Mucosa of rectum (tissue), 2 donors: ENCODE results near the gene TRAPPC11.

ENCODE experiments used
- H3K27ac ChIP-seq, 2 donors: one replicate each; pipeline ENCODE4 v1.7.0; 2013; ENCODE audit warnings: inconsistent platforms in 2 of 2, low read depth in 2 of 2, low read length in 2 of 2
- H3K27me3 ChIP-seq, 2 donors: one replicate each; pipeline ENCODE4 v1.7.0; 2013; ENCODE audit warnings: low read length in 2 of 2; ENCODE audit not compliant: control insufficient read depth in 2 of 2, insufficient read depth in 2 of 2
- H3K36me3 ChIP-seq, 2 donors: one replicate each; pipeline ENCODE4 v1.7.0; 2013; ENCODE audit warnings: low read length in 2 of 2; ENCODE audit not compliant: control insufficient read depth in 2 of 2, insufficient read depth in 2 of 2
- H3K4me1 ChIP-seq, 2 donors: one replicate each; pipeline ENCODE4 v1.7.0; 2013; ENCODE audit warnings: low read length in 2 of 2, mild to moderate bottlenecking in 1 of 2; ENCODE audit not compliant: control insufficient read depth in 2 of 2, insufficient read depth in 2 of 2
- H3K4me3 ChIP-seq, 2 donors: one replicate each; pipeline ENCODE4 v1.7.0; 2013; ENCODE audit warnings: low read length in 2 of 2
- H3K9ac ChIP-seq, 2 donors: one replicate each; pipeline ENCODE4 v1.7.0; 2013; ENCODE audit warnings: low read length in 2 of 2, low read depth in 1 of 2, mild to moderate bottlenecking in 1 of 2
- H3K9me3 ChIP-seq, 2 donors: one replicate each; pipeline ENCODE4 v1.7.0; 2013; ENCODE audit warnings: low read length in 2 of 2; ENCODE audit not compliant: control insufficient read depth in 2 of 2
- donor health status: healthy.
- donor health status: Normal muscosa, but diverticular disease.

TRAPPC11 gene

DNA sequence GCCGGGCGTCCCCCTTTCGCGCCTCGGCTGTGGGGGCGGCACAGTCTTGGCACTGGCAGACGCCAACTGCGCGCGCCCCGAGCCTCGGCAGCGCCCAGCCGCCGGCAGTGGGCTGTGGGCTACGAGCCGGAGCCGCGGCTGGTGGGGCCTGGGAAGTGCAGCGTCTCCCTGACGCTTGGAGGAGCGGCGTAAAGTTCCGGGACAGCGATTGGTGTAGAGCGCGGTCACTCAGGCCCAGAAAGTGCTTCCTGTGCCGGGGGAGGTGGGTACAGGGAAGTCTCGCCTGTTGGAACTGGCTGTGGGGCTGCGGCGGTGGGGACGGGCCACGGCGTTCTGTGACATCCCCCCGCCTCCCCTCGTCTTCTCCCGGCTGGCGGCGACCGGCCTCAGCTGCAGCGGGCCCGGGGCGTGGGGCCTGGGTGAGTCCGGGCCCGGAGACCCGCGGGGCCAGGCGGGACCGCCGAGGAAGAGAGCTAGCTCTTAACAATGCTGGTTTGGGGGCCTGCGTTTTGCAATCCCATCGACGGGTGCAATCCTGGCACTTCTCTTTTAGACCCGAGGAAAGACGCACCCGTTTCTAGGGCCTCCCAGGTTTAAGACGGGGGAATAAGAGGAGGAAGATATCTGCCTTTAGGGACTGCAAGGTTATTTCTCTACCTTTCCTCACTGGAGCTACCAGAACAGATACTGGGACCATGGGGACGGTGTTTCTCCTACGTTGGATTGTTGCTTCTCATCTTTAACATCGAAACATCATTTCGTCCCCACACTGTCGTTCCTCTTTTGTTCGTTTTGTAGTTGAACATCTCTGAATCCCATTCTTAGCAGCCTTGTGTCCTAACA is at the start of gene TRAPPC11, which contains the start of gene RWDD4:
TRAPPC11 (plus strand) TSS at position 265 of the 843 bp plus-strand sequence. CDS start 4,575 bp downstream, outside the sequence.
RWDD4 (minus strand) TSS at position 157 of the 843 bp plus-strand sequence. CDS start 233 bp downstream, outside the sequence.
- peaks cover 1 to 4% of the 10 kb centered on the region in 2 donors for H3K36me3 ChIP-seq
- H3K27me3 ChIP-seq = no peaks in the 10 kb centered on the region
- peaks cover 6 to 11% of the 10 kb centered on the region in 2 donors for H3K4me1 ChIP-seq
- H3K9ac ChIP-seq = peak within 1 kb of the TSS; percentile 83 to 97
- H3K9me3 ChIP-seq = no peaks in the 10 kb centered on the region
- H3K27ac ChIP-seq = peak within 1 kb of the TSS; percentile 89 to 93
- H3K4me3 ChIP-seq = peak within 1 kb of the TSS; percentile 81 to 85

DNA sequence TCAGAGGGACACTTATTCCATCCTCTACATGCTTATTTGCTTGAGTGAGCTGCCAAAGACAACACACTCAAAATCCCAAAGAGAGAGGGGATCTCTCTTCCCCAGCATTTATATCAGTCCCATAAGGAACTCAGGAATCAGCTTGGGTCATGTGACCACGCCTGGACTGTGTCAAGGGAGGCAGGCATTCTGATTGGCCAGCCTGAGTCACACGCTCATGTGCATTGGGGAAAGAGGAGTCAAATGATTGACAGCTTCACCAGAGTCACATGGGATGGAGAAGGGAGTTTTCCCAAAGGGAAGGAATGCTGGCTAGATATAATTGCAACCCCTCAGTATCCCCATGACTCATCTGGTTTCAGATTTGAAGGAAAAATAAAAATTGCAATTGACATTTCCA is 49.1 kb upstream of the TRAPPC11 start:
- no peaks in the 10 kb centered on the region for H3K36me3 ChIP-seq
- no peaks in the 10 kb centered on the region for H3K27me3 ChIP-seq
- H3K27ac ChIP-seq = no peak overlapping the region
- no peaks in the 10 kb centered on the region for H3K4me1 ChIP-seq
- H3K4me3 ChIP-seq = no peak overlapping the region
- no peaks in the 10 kb centered on the region for H3K9me3 ChIP-seq
- H3K9ac ChIP-seq = no peak overlapping the region

DNA sequence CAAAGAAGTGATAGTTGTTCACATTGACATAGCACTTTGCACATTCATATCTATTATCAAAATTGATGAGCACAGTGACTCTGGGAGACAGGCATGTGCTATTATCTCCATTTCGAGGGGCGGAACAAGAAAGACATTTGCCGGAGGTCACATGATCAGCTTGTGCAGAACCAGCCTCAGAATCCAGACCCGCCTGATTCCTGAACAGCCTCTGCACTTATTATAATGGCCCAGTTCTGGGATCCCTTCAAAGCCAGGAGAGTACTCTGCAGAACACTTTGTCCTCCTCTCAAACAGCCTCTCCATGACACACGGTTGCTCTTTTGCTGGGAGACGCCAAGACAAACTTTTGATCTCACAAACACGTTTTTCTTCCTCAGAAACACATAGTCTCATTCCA is 48.5 kb upstream of the TRAPPC11 start:
- no peaks in the 10 kb centered on the region for H3K9me3 ChIP-seq
- no peaks in the 10 kb centered on the region for H3K4me1 ChIP-seq
- no peak overlapping the region for H3K9ac ChIP-seq
- no peak overlapping the region for H3K27ac ChIP-seq
- H3K36me3 ChIP-seq = no peaks in the 10 kb centered on the region
- H3K27me3 ChIP-seq = no peaks in the 10 kb centered on the region
- H3K4me3 ChIP-seq = no peak overlapping the region

DNA sequence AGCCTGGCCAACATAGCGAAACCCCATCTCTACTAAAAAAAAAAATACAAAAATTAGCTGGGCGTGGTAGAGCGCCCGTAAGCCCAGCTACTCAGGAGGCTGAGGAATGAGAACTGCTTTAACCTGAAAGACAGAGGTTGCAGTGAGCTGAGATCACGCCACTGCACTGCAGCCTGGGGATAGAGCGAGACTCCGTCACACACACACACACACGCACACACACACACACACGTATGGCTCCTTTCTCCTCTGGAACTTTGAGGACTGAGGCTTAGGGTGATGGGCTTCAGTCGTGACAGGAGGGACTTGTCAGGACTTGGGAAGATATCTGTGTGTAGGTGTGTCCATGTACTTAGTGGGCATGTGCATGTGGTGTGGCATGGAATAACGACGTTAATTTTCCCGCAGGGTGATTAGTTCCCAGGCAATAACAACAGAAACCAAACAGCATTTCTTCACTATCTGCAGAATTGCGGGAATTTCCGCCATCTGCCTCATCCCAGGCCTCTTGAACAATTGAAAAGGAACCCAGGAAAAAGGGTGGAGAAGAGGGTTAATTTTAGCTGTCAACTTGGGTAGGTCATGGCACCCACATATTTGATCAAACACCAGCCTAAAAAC is 47.8 kb upstream of the TRAPPC11 start:
- peaks cover 0 to 4% of the 10 kb centered on the region in 2 donors for H3K27me3 ChIP-seq
- H3K9ac ChIP-seq = no peak overlapping the region
- no peaks in the 10 kb centered on the region for H3K36me3 ChIP-seq
- no peaks in the 10 kb centered on the region for H3K9me3 ChIP-seq
- no peaks in the 10 kb centered on the region for H3K4me1 ChIP-seq
- H3K4me3 ChIP-seq = no peak overlapping the region
- no peak overlapping the region for H3K27ac ChIP-seq

DNA sequence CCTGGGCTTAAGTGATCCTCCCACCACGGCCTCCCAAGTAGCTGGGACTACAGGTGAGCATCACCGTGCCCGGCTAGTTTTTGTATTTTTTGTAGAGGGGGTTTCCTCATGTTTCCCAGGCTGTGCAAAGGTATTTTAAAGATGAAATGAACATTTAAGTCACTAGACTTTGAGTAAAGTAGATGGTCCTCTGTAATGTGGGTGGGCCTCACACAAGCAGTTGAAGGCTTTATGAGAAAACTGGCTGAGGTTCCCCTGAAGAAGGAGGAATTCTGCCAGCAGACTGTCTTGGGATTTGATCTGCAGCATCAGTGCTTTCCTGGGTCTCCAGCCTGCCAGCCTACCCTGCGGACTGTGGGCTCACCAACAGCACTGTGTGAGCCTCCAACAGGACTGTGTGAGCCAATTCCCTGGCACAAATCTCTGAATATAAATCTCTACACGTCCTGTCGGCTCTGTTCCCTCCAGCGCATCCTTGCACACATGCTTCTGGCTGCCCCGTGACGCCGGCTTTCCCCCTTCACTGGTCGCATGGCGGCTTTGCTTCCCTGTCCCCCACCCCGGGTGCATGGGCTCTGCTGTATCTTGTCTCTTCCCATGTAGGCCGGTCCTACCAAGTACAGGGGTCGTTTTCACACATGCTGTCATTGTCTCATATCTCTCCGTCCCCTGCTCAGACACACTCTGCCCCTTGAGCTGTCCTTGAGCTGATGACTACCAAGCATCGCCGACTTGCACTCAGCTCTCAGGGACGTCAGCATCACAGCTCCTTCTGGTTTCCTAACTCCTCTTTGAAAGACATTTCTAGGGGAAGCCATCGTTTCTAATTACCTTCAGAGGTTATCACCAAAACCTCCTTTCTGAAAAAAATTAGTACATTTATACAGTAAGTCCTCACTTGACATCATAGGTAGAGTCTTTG is 46.5 kb upstream of the TRAPPC11 start:
- H3K4me3 ChIP-seq = no peak overlapping the region

DNA sequence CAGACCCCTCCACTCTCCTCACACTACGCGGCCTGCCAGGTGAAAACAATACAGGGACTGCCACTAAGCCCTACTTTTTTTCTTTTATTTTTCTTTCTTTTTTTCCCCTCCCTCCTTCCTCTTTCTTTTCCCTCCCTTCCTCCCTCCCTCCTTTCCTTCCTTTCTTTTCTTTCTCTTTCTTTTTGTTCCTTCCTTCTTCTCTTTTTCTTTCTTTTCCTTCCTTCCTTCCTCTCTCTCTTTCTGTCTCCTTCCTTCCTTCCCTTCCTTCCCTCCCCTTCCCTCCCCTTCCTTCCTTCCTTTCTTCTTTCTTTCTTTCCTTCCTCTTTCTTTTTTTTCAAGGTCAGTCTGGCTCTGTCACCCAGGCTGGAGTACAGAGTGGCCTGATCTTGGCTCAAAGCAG is 42.0 kb upstream of the TRAPPC11 start:
- Histone ChIP-seq H3K27ac (no peak overlapping the region), H3K9ac (no peak overlapping the region), H3K4me1 (no peaks in the 10 kb centered on the region), H3K27me3 (peaks cover 0 to 4% of the 10 kb centered on the region in 2 donors), H3K4me3 (no peak overlapping the region), H3K9me3 (no peaks in the 10 kb centered on the region), H3K36me3 (no peaks in the 10 kb centered on the region)

More for the DNA sequence above, 46.5 kb upstream of the TRAPPC11 start:
- Histone ChIP-seq H3K27me3 (peaks cover 0 to 4% of the 10 kb centered on the region in 2 donors), H3K36me3 (no peaks in the 10 kb centered on the region), H3K4me1 (no peaks in the 10 kb centered on the region), H3K9ac (no peak overlapping the region), H3K27ac (no peak overlapping the region), H3K9me3 (no peaks in the 10 kb centered on the region)

DNA sequence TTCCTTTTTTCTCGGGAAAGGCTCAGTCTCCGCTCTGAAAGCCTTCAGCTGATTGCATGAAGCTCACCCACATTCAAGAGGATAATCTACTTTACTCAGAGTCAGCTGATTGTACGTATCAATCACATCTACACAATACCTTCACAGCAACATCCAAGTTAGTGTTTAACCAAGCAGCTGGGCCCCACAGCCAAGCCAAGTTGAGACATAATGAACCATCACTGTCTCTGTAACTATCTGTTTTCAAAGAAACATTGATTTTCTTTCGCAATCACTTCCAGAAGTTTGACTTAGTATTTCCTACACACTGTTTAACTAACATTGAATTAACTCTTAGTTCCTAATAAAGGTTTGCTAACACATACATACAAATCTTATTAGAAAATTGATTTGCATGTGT is 40.4 kb upstream of the TRAPPC11 start:
- Histone ChIP-seq H3K36me3 (no peaks in the 10 kb centered on the region), H3K4me1 (no peaks in the 10 kb centered on the region), H3K27me3 (peaks cover 0 to 4% of the 10 kb centered on the region in 2 donors), H3K9ac (no peak overlapping the region), H3K27ac (no peak overlapping the region), H3K9me3 (no peaks in the 10 kb centered on the region), H3K4me3 (no peak overlapping the region)

DNA sequence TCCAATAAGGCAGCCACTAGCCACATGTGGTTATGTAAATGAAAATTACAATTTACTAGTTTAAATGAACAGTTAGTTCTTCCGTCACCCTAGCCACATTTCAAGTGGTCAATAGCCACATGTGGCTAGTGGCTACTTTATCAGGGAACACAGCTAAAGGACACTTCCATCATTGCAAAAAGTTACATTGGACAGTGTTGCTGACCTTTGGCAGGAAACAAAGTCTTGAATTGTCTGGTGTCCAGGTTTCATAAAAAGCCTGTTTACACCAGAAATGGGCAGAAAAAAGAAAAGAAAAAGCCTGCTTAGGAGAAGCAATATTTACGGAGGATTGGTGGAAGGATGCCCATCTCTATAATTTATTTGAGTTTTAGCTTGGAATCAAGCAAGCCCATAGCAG is 38.7 kb upstream of the TRAPPC11 start:
- H3K27me3 ChIP-seq = peaks cover 0 to 4% of the 10 kb centered on the region in 2 donors
- H3K9ac ChIP-seq = no peak overlapping the region
- no peaks in the 10 kb centered on the region for H3K4me1 ChIP-seq
- no peak overlapping the region for H3K4me3 ChIP-seq
- H3K9me3 ChIP-seq = no peaks in the 10 kb centered on the region
- no peak overlapping the region for H3K27ac ChIP-seq
- no peaks in the 10 kb centered on the region for H3K36me3 ChIP-seq

DNA sequence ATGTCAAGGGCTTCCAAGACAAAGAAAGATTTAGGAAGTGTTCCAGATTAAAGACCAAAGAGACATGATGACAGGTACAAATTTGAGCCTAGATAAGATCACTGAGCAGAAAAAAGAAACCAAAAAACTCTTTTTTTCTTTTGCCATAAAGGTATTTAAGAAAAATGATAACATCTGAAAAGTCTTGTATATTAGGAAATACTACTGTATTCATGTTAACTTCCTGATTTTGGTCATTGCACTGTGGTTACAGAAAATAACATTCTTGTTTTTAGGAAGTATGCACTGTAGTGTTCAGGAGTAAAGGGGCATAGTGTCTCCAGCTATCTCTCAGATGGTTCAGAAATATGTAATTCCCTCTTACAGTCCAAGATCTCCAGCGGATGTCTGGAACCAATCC is 37.2 kb upstream of the TRAPPC11 start:
- no peak overlapping the region for H3K9ac ChIP-seq
- no peak overlapping the region for H3K4me3 ChIP-seq
- H3K9me3 ChIP-seq = no peaks in the 10 kb centered on the region
- H3K27ac ChIP-seq = no peak overlapping the region
- H3K27me3 ChIP-seq = no peaks in the 10 kb centered on the region
- H3K4me1 ChIP-seq = no peaks in the 10 kb centered on the region
- H3K36me3 ChIP-seq = no peaks in the 10 kb centered on the region
